Stimulated activated CD8-positive, alpha-beta memory T cell treated with anti-CD3 and anti-CD28 coated beads, Interleukin-15, amount 100 ng/mL, for 4 hours (primary cell): ENCODE results near the gene KATNB1.
A peak's percentile ranks its signal among the peaks of the same experiment; 100 is the strongest.

Experiments
- DNase-seq, 2 donors: peaks; one replicate each; pipeline ENCODE4 v3.0.0-alpha.2; 2020; ENCODE audit warnings: low read depth in 2 of 2

KATNB1 gene

GRCh38 chr16:57735755-57736418, at the start of gene KATNB1:
KATNB1 (plus strand) TSS chr16:57735770; CDS start chr16:57737244, 1,474 bp downstream.
- no peak for DNase-seq

- DNase-seq, result no peak
Observed at GRCh38 chr16:57686577-57686976, 49.0 kb upstream of the KATNB1 start.

GRCh38 chr16:57687363-57687929, 48.1 kb upstream of the KATNB1 start:
- no peak for DNase-seq

- no peak for DNase-seq
Observed at GRCh38 chr16:57688487-57688986, 47.0 kb upstream of the KATNB1 start.

GRCh38 chr16:57688987-57689761, 46.4 kb upstream of the KATNB1 start:
- DNase-seq, result no peak

GRCh38 chr16:57689762-57690558, 45.6 kb upstream of the KATNB1 start:
- DNase-seq, result peak in 1 of 2 donors; percentile 13

- DNase-seq, result no peak
Observed at GRCh38 chr16:57690782-57691471, 44.6 kb upstream of the KATNB1 start.

GRCh38 chr16:57692636-57693035, 42.9 kb upstream of the KATNB1 start:
- DNase-seq, result no peak

GRCh38 chr16:57693550-57693949, 42.0 kb upstream of the KATNB1 start:
- DNase-seq, result no peak

GRCh38 chr16:57694231-57694724, 41.3 kb upstream of the KATNB1 start:
- DNase-seq, result no peak

- DNase-seq, result no peak
Observed at GRCh38 chr16:57694725-57695679, 40.6 kb upstream of the KATNB1 start, which contains the start of gene DRC7. DRC7 (plus strand) TSS chr16:57694806; CDS start chr16:57697950, 3,144 bp downstream.

GRCh38 chr16:57695680-57696069, 39.9 kb upstream of the KATNB1 start:
- DNase-seq, result no peak

- no peak for DNase-seq
Observed at GRCh38 chr16:57696240-57696639, 39.3 kb upstream of the KATNB1 start.

- no peak for DNase-seq
Observed at GRCh38 chr16:57697896-57698537, 37.6 kb upstream of the KATNB1 start.

- DNase-seq, result no peak
Observed at GRCh38 chr16:57698812-57699405, 36.7 kb upstream of the KATNB1 start.

GRCh38 chr16:57699481-57699880, 36.1 kb upstream of the KATNB1 start:
- no peak for DNase-seq

- no peak for DNase-seq
Observed at GRCh38 chr16:57699899-57700298, 35.7 kb upstream of the KATNB1 start.

- DNase-seq, result no peak
Observed at GRCh38 chr16:57700781-57701551, 34.6 kb upstream of the KATNB1 start.
